ENCODE data around the gene STK24.

DNA sequence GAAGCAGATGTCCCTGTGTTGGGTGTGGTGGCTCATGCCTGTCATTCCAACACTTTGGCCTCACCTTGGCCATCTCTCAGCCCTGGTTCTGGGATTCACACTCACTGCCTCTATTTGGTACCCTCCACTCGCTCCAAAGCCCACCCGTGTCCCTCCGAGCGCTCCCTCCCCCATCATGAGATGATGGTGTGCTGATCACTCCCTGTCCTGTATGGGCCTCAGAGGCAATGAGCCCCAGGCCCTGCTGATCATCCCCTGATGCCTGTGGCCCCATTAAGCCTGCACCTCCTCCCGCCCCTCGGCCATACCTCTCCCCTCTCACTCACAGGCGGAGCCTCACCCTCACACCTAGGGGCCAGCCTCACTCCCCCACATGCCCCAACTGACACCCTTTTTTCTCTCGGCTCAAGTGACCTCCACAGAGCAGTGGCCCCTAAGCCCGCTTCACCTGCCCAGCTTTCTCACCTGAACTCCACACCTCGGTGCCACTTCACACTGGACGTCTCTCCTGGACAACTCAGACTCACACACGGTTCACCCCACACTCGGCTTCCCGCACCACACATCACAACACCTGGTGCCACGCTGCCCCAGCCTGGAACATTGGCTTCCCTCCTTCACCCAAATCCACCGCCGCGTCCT, 114.5 kb downstream of the STK24 start:
- TF ChIP-seq EZH2 (IDR thresholded peaks at IDR 0.05; ENCODE audit: borderline replicate concordance, low read depth, low read length, poor library complexity, severe bottlenecking): no peak
- TF ChIP-seq, protein P1, sequence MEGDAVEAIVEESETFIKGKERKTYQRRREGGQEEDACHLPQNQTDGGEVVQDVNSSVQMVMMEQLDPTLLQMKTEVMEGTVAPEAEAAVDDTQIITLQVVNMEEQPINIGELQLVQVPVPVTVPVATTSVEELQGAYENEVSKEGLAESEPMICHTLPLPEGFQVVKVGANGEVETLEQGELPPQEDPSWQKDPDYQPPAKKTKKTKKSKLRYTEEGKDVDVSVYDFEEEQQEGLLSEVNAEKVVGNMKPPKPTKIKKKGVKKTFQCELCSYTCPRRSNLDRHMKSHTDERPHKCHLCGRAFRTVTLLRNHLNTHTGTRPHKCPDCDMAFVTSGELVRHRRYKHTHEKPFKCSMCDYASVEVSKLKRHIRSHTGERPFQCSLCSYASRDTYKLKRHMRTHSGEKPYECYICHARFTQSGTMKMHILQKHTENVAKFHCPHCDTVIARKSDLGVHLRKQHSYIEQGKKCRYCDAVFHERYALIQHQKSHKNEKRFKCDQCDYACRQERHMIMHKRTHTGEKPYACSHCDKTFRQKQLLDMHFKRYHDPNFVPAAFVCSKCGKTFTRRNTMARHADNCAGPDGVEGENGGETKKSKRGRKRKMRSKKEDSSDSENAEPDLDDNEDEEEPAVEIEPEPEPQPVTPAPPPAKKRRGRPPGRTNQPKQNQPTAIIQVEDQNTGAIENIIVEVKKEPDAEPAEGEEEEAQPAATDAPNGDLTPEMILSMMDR (conservative IDR thresholded peaks at IDR 0.05; ENCODE audit: low read depth, low read length): no peak

All from A673 (cell line).